GM19467 (cell line): Measurements from ENCODE around the gene SEMA3G.

ENCODE experiments used
- ATAC-seq: cut with Tn5 transposase; IDR thresholded peaks from one replicate; pipeline ENCODE4 v1.9.1; 2021; ENCODE audit warnings: mild to moderate bottlenecking, moderate library complexity; ENCODE audit not compliant: unreplicated experiment

Gene SEMA3G

DNA sequence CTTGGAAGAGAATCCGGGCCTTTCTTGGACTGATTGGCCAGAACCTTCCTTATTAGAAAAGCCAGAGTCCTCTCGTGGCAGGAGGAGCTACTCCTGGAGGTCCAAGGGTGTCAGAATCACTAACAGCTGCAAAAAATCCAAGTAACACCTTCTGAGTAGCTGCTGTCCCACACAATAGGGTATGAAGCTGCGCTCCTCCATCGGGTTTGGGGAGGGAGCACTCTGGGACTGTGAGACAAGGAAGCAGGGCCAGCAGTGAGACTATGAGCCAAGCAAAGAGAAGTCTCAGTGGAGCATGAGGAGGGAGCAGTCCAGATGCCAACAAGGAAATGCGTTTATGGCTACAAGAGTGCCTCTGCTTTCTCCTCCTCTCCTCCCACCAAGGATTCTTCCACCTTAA, 21.7 kb downstream of the SEMA3G start:
- ATAC-seq, result no peak

DNA sequence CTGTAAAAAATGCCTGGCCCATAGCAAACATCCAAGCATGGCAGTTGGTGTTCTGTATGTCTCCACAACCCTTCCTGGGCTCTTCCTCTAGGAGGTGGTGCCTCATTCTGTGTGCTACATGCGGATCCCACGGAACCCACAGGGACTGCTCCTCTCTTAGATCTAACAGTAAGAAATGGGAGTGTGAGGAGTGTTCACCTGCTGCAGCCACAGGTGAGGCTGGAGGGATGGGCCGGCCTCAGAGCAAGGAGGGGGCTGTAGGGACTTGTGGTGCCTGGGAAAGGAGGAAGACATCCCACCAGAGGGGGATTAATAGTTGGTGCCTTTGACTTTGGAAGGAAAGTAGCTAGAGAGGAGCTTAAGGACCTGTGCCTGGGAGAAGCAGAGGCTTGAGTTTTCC, 22.2 kb downstream of the SEMA3G start:
- no peak for ATAC-seq

- no peak for ATAC-seq
These were observed 24.5 kb downstream of the SEMA3G start for GRCh38 chr3:52420388-52420787.

GRCh38 chr3:52415800-52416199, 29.1 kb downstream of the SEMA3G start:
- no peak for ATAC-seq

DNA sequence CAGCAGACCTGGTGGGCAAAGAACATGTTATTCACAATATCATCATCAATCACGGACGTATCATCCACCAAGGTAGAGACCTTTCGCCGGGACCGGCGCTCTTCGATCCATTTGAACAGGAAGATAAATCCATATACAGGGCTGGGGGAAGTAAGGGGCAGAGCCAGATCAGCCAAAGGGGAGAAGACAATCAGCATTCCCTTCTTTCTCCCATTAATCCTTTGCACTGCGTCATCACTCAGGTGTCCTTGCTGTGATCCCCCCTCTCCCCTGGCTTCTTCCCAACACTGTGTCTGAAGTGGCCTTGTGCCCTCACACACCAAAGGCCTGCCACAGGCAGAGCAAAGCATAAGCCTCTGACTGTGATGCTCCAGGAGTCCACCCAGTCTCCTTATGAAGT, 36.4 kb downstream of the SEMA3G start:
- ATAC-seq, result no peak

DNA sequence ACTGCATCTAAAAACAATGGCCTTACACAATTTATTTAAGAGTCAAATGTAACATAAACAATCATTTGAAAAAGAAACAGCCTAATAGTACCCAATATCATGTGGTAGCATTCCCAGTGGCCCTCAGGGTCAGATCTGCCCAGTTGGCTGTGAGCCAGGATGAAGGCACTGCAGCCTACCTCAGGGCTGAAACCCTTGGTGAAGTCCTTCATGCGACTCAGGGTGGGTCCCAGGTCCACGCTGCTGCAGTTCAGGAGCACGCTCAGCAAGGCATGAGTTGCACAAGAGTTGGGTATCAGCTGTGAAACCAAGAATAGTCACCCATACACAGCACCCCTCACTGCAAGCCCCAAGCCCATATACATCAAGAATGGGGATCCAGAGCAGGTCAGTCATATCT, 37.1 kb downstream of the SEMA3G start:
- ATAC-seq, result no peak

DNA sequence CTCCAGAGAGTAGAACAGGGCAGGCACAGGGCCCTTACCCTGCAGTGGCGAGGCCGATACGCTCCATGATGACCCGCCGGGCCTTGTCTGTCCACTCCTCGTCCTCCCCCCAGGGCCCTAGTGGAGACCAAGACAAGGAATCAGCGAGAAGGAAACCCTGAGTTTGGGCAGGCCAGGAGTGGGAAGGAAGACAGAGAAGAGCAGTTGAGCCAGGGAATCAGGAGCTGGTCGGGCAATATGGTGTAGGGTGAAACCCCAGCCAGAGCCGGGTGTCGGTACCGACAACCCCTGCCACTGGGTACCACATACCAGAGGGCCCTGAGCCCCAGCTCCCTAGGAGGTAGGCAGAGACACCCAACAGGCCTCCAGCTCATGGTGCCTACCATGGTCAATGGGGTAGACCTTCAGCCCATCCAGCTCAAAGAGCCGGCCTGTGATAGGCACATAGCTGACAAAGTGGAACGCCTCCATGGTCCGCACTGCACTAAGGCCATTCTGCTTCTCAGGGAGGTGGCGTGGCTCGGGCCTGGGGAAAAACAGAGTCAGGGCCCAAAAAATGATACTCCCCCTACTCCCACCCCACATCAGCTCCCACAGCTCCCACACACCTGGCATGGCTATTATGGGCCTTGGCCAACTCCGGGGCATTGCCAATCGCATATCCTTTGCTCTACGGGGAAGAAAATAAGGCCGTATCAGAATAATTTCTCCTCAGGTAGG, 38.0 kb downstream of the SEMA3G start:
- no peak for ATAC-seq

- no peak for ATAC-seq
These were observed 38.7 kb downstream of the SEMA3G start for GRCh38 chr3:52406231-52406661.

- no peak for ATAC-seq
These were observed 39.2 kb downstream of the SEMA3G start for GRCh38 chr3:52405601-52406110.

- no peak for ATAC-seq
These were observed 39.8 kb downstream of the SEMA3G start for GRCh38 chr3:52405066-52405465.

GRCh38 chr3:52404391-52404790, 40.5 kb downstream of the SEMA3G start:
- ATAC-seq, result no peak

DNA sequence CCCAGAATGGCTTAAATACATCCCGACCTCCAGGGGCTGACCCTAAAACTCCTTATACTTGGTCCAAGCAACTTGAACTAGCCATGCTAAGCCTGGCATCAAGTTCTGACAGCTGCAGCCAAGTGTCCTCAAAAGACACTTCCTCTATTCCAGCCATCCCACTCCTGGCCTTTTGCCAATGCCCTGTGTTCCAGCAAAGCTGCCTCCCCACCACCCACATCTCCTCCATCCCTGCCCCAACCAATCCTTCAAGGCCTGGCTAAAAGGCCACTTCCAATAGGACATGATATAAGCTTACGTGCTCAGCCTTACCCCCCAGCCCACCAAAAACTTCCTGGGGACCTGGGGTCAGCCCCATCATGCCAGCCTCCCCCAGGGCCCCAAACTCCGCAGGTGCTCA, 40.9 kb downstream of the SEMA3G start:
- no peak for ATAC-seq

DNA sequence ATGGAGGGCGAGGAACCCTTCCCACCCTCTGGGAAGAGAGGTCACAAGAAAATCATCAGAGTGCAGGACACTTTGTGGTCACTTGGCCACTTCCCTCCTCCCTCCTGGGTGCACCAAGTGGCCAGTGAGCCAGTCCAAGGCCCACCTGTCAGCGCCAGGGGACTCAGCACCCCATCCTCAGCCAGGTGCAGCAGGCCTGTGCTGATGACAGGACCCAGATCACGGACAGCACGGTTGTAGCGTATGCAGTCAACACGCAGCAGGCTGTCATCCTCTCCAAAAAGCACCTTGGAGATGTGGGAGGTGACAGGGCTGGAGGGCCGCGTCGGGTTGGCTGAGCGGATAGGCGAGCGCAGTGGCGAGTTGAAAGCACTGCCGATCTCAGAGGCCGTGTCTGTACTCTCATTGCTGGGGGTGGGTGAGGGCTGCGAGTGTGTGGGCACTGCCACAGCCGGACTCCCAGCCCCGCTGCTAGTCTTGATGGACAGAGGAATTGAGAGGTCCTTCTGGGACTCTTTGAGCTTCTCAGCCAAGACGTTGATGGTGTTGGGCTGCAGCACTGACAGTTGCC, 41.5 kb downstream of the SEMA3G start:
- ATAC-seq, result no peak

GRCh38 chr3:52402706-52403270, 42.1 kb downstream of the SEMA3G start:
- ATAC-seq, result no peak

- no peak for ATAC-seq
These were observed 42.8 kb downstream of the SEMA3G start for GRCh38 chr3:52402101-52402521.

GRCh38 chr3:52401551-52401950, 43.4 kb downstream of the SEMA3G start:
- no peak for ATAC-seq

- ATAC-seq, result no peak
These were observed 43.9 kb downstream of the SEMA3G start for GRCh38 chr3:52401021-52401420.

DNA sequence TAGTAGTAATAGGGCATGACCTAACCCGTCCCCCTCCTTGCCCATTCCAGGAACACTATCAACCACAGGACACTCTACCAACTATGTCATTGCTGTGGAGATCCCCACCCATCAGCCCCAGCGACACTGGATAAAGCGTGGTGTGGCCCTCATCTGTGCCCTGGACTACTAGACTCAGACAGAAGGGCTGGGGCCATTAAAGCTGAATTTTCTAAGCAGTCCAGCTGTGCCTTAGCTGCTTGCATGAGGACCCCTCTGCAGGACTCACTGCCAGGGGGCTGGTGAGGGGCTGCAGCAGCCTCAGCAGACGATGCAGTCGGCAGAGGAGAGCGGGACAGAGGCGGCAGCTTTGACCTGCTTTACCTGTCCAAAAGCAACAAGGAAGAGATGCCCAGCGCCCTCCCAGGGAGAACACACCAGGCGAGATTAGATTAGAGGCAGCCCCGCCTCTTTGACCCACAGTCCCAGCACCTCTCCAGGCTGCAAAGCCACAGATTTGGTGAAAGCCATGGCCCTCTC, 44.6 kb downstream of the SEMA3G start:
- no peak for ATAC-seq

DNA sequence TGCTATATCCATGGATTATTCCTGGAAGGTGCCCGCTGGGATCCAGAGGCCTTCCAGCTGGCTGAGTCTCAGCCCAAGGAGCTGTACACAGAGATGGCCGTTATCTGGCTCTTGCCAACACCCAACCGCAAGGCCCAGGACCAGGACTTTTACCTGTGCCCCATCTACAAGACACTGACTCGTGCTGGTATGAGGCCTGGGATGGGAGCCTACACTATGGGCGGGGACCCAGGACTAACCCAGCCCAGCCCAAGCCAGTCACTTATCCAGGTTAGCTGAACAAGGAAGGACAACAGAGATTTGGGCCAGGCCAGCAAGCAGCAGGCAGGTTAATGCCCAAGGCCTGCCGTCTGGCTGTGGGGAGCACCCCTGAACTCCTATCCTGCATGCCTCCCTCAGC, 45.3 kb downstream of the SEMA3G start:
- ATAC-seq, result no peak

DNA sequence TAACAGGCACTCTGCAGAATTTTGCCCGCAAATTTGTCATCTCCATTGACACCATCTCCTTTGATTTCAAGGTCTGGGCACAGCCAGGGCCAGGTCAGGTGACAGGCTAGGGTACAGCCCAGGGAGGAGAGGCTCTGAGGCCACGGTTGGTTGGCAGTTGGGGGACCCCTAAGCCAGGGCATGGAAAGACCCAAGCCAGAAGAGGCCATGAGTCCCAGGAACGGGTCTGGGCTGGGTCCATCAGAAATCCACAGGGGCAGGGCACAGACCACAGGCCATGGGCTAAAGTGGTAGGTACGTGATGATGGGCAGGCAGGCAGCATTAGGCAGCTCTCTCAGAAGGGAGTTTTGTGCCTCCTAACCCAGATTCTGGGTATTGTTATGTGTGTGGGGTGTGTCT, 45.8 kb downstream of the SEMA3G start:
- ATAC-seq, result no peak

- no peak for ATAC-seq
These were observed 46.2 kb downstream of the SEMA3G start for GRCh38 chr3:52398670-52399081.
